HPDE6-E6E7 (cell line): Measurements from ENCODE around the gene CMBL.
"Not testable (repeated sequence)": the region's sequence is repeated elsewhere in the genome, so short reads cannot be mapped to it uniquely, and the experiment has no call there.

Experiments
- DNase-seq: peaks from one replicate; pipeline ENCODE4 v3.0.0; 2011; ENCODE audit warnings: missing footprints; ENCODE audit errors: extremely low spot score

CMBL gene

GRCh38 chr5:10257870-10258269, 49.8 kb downstream of the CMBL start:
- no peak for DNase-seq

- no peak for DNase-seq
These were observed 53.0 kb downstream of the CMBL start for GRCh38 chr5:10254686-10255085.

GRCh38 chr5:10253390-10253789, 54.3 kb downstream of the CMBL start:
- DNase-seq: no peak

GRCh38 chr5:10251405-10251804, 56.3 kb downstream of the CMBL start:
- no peak for DNase-seq

GRCh38 chr5:10250806-10251276, 56.9 kb downstream of the CMBL start:
- DNase-seq: no peak

GRCh38 chr5:10249948-10250805, 57.5 kb downstream of the CMBL start, which contains the start of gene CCT5:
Gene CCT5, plus strand, starts transcription at chr5:10250280. Its CDS starts 61 bp downstream, at chr5:10250341.
- DNase-seq: peak; percentile 97

GRCh38 chr5:10248378-10249260, 59.1 kb downstream of the CMBL start:
- DNase-seq: no peak

GRCh38 chr5:10247217-10247616, 60.5 kb downstream of the CMBL start:
- DNase-seq: not testable (repeated sequence)

- DNase-seq: no peak
These were observed 60.9 kb downstream of the CMBL start for GRCh38 chr5:10246761-10247160.

- DNase-seq: no peak
These were observed 63.3 kb downstream of the CMBL start for GRCh38 chr5:10244342-10244944.

- no peak for DNase-seq
These were observed 64.0 kb downstream of the CMBL start for GRCh38 chr5:10243660-10244240.

GRCh38 chr5:10235350-10235749, 72.4 kb downstream of the CMBL start:
- DNase-seq: no peak

GRCh38 chr5:10233505-10233904, 74.2 kb downstream of the CMBL start:
- no peak for DNase-seq

- DNase-seq: no peak
These were observed 74.7 kb downstream of the CMBL start for GRCh38 chr5:10233011-10233410.

- DNase-seq: no peak
These were observed 75.3 kb downstream of the CMBL start for GRCh38 chr5:10232386-10232785.

GRCh38 chr5:10229306-10230048, 78.2 kb downstream of the CMBL start:
- DNase-seq: no peak

GRCh38 chr5:10228288-10228687, 79.4 kb downstream of the CMBL start:
- DNase-seq: no peak
